Skin of body (tissue), 2 donors: Measurements from ENCODE around the gene AADACL2. TPM values are rescaled to one million over a fixed set of nuclear protein-coding genes. Genes with fewer than 3 reads are reported as not detected.

Source experiments
- DNase-seq: peaks from one replicate; lab custom pipeline; 2025; lab: John Stamatoyannopoulos, UW
- total RNA-seq: library from RNA; depleted of rRNA; stranded (reverse); fragments of >200 nt; gene quantifications from one replicate; pipeline ENCODE4 v1.2.3, GENCODE V29; 2014

Gene AADACL2
- total RNA-seq, 1 donor from 2014 or later = 21.6 TPM

DNA sequence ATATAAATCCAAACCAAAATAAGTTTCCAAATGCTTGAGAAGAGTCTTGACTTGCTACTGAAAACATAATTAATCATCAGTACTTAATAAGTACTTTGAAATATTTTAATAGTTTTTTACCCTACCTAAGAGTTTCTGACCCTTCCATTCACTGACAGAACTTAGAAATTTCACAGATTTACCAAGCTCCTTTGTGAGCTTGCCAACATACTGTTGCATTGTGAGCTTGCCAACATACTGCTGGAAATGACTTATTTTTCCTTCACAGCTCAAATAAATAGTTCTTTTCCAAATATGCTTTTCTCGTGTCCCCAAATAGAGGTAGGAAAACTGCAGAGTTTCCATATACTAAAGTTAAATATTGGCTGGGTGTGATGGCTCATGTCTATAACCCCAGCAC is 70.5 kb downstream of the AADACL2 start:
- DNase-seq = no peak

- no peak for DNase-seq
Measured at GRCh38 chr3:151806838-151807237, 73.1 kb downstream of the AADACL2 start.

Other genes starting within 250 kb of the AADACL2 start
- 13.7 TPM for gene AADAC, start 80.2 kb downstream of the AADACL2 start, total RNA-seq
- 0.39 TPM for gene SUCNR1, start 139.7 kb downstream of the AADACL2 start, total RNA-seq